MM.1S (cell line): ENCODE data around the gene GLCE.

Experiments used
- CTCF ChIP-seq: fragments of 300-600 bp; sonication (generic); IDR thresholded peaks from 2 replicates; pipeline ENCODE4 v1.5.1; 2016; ENCODE audit warnings: antibody characterized with exemption, low read length, mixed read lengths
- EZH2 ChIP-seq: fragments of 300-600 bp; sonication (generic); optimal IDR thresholded peaks from 2 replicates; pipeline ENCODE3; 2017; ENCODE audit warnings: low read depth, mild to moderate bottlenecking, antibody characterized with exemption, low read length, mixed read lengths
- EZH2phosphoT487 ChIP-seq: fragments of 300-600 bp; sonication (generic); IDR thresholded peaks from 2 replicates; pipeline ENCODE4 v1.6.1; 2018; ENCODE audit warnings: antibody characterized with exemption, low read length

DNA sequence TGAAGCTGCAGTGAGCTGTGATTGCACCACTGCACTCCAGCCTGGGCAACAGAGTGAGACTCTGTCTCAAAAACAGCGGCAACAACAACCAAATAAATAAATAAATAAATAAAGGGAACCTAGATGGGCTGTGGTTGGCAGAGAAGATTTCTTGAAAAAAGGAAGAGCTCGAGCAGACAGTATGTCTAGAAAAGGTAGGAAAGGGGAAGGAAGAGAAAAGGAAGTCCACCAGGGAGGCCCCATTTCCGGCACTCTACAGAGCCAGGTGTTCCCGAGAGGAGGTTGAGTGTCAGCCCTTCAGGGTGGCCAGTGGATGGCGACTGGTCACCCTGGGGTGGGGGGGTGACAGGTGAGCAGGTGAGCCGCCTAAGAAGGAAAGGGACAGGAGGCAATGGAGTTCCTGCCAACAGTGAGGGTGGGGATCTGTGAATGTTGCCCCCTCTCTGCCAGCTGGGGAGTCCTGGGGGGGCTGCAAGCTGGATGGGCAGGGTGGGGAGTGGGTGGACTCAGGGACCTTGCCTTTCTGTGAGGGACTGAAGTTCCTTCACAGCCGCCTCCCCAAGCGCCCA is 153.1 kb downstream of the GLCE start:
- TF ChIP-seq CTCF (no peak), EZH2 (no peak), EZH2phosphoT487 (no peak)
